ENCODE measurements around the gene IFT52.
"Not testable (repeated sequence)": the region's sequence is repeated elsewhere in the genome, so short reads cannot be mapped to it uniquely, and the experiment has no call there.

The IFT52 gene

GRCh38 chr20:43570496-43570895, 20.2 kb upstream of the IFT52 start:
- H3K9me3 ChIP-seq (replicated peaks; ENCODE audit: low read length) = no peaks in the 10 kb centered on the region
- H3K9ac ChIP-seq (ENCODE audit: low read depth, low read length) = no peak overlapping the region
- H3K27me3 ChIP-seq (ENCODE audit: control insufficient read depth, insufficient read depth, low read length) = no peaks in the 10 kb centered on the region
- no peaks in the 10 kb centered on the region for H3K4me1 ChIP-seq (ENCODE audit: control insufficient read depth, insufficient read depth, low read length)
- H3K4me3 ChIP-seq (ENCODE audit: low read length) = no peak overlapping the region
- no peaks in the 10 kb centered on the region for H3K36me3 ChIP-seq (ENCODE audit: insufficient read depth, low read length)
- no peak overlapping the region for H3K4me2 ChIP-seq (ENCODE audit: low read length)

- no peak overlapping the region for H3K4me3 ChIP-seq (ENCODE audit: low read length)
Measured at GRCh38 chr20:43571310-43571709, 19.4 kb upstream of the IFT52 start.

GRCh38 chr20:43571771-43572170, 19.0 kb upstream of the IFT52 start:
- Histone ChIP-seq H3K4me1 (ENCODE audit: control insufficient read depth, insufficient read depth, low read length) (no peaks in the 10 kb centered on the region), H3K27me3 (ENCODE audit: control insufficient read depth, insufficient read depth, low read length) (no peaks in the 10 kb centered on the region), H3K9me3 (replicated peaks; ENCODE audit: low read length) (no peaks in the 10 kb centered on the region), H3K9ac (ENCODE audit: low read depth, low read length) (no peak overlapping the region), H3K4me3 (ENCODE audit: low read length) (no peak overlapping the region), H3K4me2 (ENCODE audit: low read length) (no peak overlapping the region), H3K36me3 (ENCODE audit: insufficient read depth, low read length) (no peaks in the 10 kb centered on the region)

More at GRCh38 chr20:43571310-43571709, 19.4 kb upstream of the IFT52 start:
- Histone ChIP-seq H3K27me3 (ENCODE audit: control insufficient read depth, insufficient read depth, low read length) (no peaks in the 10 kb centered on the region), H3K4me1 (ENCODE audit: control insufficient read depth, insufficient read depth, low read length) (no peaks in the 10 kb centered on the region), H3K9me3 (replicated peaks; ENCODE audit: low read length) (no peaks in the 10 kb centered on the region), H3K36me3 (ENCODE audit: insufficient read depth, low read length) (no peaks in the 10 kb centered on the region), H3K9ac (ENCODE audit: low read depth, low read length) (no peak overlapping the region), H3K4me2 (ENCODE audit: low read length) (no peak overlapping the region)

GRCh38 chr20:43572891-43573290, 17.8 kb upstream of the IFT52 start:
- Histone ChIP-seq H3K4me1 (ENCODE audit: control insufficient read depth, insufficient read depth, low read length) (no peaks in the 10 kb centered on the region), H3K9ac (ENCODE audit: low read depth, low read length) (no peak overlapping the region), H3K36me3 (ENCODE audit: insufficient read depth, low read length) (no peaks in the 10 kb centered on the region), H3K4me2 (ENCODE audit: low read length) (no peak overlapping the region), H3K4me3 (ENCODE audit: low read length) (no peak overlapping the region), H3K27me3 (ENCODE audit: control insufficient read depth, insufficient read depth, low read length) (no peaks in the 10 kb centered on the region), H3K9me3 (replicated peaks; ENCODE audit: low read length) (no peaks in the 10 kb centered on the region)

GRCh38 chr20:43576108-43576507, 14.6 kb upstream of the IFT52 start:
- H3K4me1 ChIP-seq (ENCODE audit: control insufficient read depth, insufficient read depth, low read length) = no peaks in the 10 kb centered on the region
- no peaks in the 10 kb centered on the region for H3K36me3 ChIP-seq (ENCODE audit: insufficient read depth, low read length)
- no peak overlapping the region for H3K9ac ChIP-seq (ENCODE audit: low read depth, low read length)
- no peaks in the 10 kb centered on the region for H3K9me3 ChIP-seq (replicated peaks; ENCODE audit: low read length)
- H3K27me3 ChIP-seq (ENCODE audit: control insufficient read depth, insufficient read depth, low read length) = peaks cover 3% of the 10 kb centered on the region
- no peak overlapping the region for H3K4me3 ChIP-seq (ENCODE audit: low read length)
- H3K4me2 ChIP-seq (ENCODE audit: low read length) = no peak overlapping the region

- Histone ChIP-seq H3K36me3 (ENCODE audit: insufficient read depth, low read length) (no peaks in the 10 kb centered on the region), H3K9ac (ENCODE audit: low read depth, low read length) (no peak overlapping the region), H3K9me3 (replicated peaks; ENCODE audit: low read length) (no peaks in the 10 kb centered on the region), H3K4me1 (ENCODE audit: control insufficient read depth, insufficient read depth, low read length) (peaks cover 16% of the 10 kb centered on the region), H3K4me3 (ENCODE audit: low read length) (no peak overlapping the region), H3K4me2 (ENCODE audit: low read length) (no peak overlapping the region), H3K27me3 (ENCODE audit: control insufficient read depth, insufficient read depth, low read length) (peaks cover 3% of the 10 kb centered on the region)
Measured at GRCh38 chr20:43579861-43580793, 10.6 kb upstream of the IFT52 start.

- Histone ChIP-seq H3K9ac (ENCODE audit: low read depth, low read length) (no peak overlapping the region), H3K4me3 (ENCODE audit: low read length) (no peak overlapping the region), H3K36me3 (ENCODE audit: insufficient read depth, low read length) (no peaks in the 10 kb centered on the region), H3K9me3 (replicated peaks; ENCODE audit: low read length) (no peaks in the 10 kb centered on the region), H3K4me1 (ENCODE audit: control insufficient read depth, insufficient read depth, low read length) (peaks cover 19% of the 10 kb centered on the region), H3K4me2 (ENCODE audit: low read length) (no peak overlapping the region), H3K27me3 (ENCODE audit: control insufficient read depth, insufficient read depth, low read length) (peaks cover 2% of the 10 kb centered on the region)
Measured at GRCh38 chr20:43583133-43583864, 7.4 kb upstream of the IFT52 start.

- Histone ChIP-seq H3K9me3 (replicated peaks; ENCODE audit: low read length) (no peaks in the 10 kb centered on the region), H3K9ac (ENCODE audit: low read depth, low read length) (no peak overlapping the region), H3K36me3 (ENCODE audit: insufficient read depth, low read length) (no peaks in the 10 kb centered on the region), H3K4me1 (ENCODE audit: control insufficient read depth, insufficient read depth, low read length) (peaks cover 19% of the 10 kb centered on the region), H3K27me3 (ENCODE audit: control insufficient read depth, insufficient read depth, low read length) (no peaks in the 10 kb centered on the region), H3K4me2 (ENCODE audit: low read length) (no peak overlapping the region), H3K4me3 (ENCODE audit: low read length) (no peak overlapping the region)
Measured at GRCh38 chr20:43583982-43584432, 6.7 kb upstream of the IFT52 start.

- Histone ChIP-seq H3K9me3 (replicated peaks; ENCODE audit: low read length) (no peaks in the 10 kb centered on the region), H3K4me1 (ENCODE audit: control insufficient read depth, insufficient read depth, low read length) (peaks cover 19% of the 10 kb centered on the region), H3K9ac (ENCODE audit: low read depth, low read length) (no peak overlapping the region), H3K36me3 (ENCODE audit: insufficient read depth, low read length) (no peaks in the 10 kb centered on the region), H3K4me2 (ENCODE audit: low read length) (no peak overlapping the region), H3K27me3 (ENCODE audit: control insufficient read depth, insufficient read depth, low read length) (no peaks in the 10 kb centered on the region), H3K4me3 (ENCODE audit: low read length) (no peak overlapping the region)
Measured at GRCh38 chr20:43584448-43585136, 6.1 kb upstream of the IFT52 start.

- no peaks in the 10 kb centered on the region for H3K27me3 ChIP-seq (ENCODE audit: control insufficient read depth, insufficient read depth, low read length)
- no peak overlapping the region for H3K4me3 ChIP-seq (ENCODE audit: low read length)
- peaks cover 31% of the 10 kb centered on the region for H3K4me1 ChIP-seq (ENCODE audit: control insufficient read depth, insufficient read depth, low read length)
- H3K9me3 ChIP-seq (replicated peaks; ENCODE audit: low read length) = no peaks in the 10 kb centered on the region
- H3K36me3 ChIP-seq (ENCODE audit: insufficient read depth, low read length) = no peaks in the 10 kb centered on the region
- no peak overlapping the region for H3K4me2 ChIP-seq (ENCODE audit: low read length)
- no peak overlapping the region for H3K9ac ChIP-seq (ENCODE audit: low read depth, low read length)
Measured at GRCh38 chr20:43586641-43587040, 4.1 kb upstream of the IFT52 start.

GRCh38 chr20:43588526-43588925, 2.2 kb upstream of the IFT52 start:
- not testable (repeated sequence) for H3K9ac ChIP-seq (ENCODE audit: low read depth, low read length); H3K4me2 ChIP-seq (ENCODE audit: low read length); H3K9me3 ChIP-seq (replicated peaks; ENCODE audit: low read length); H3K27me3 ChIP-seq (ENCODE audit: control insufficient read depth, insufficient read depth, low read length); H3K4me3 ChIP-seq (ENCODE audit: low read length); H3K36me3 ChIP-seq (ENCODE audit: insufficient read depth, low read length)
- H3K4me1 ChIP-seq (ENCODE audit: control insufficient read depth, insufficient read depth, low read length) = peaks cover 30% of the 10 kb centered on the region

Data from skeletal muscle satellite cell (primary cell).